VCaP (cell line): ENCODE results near the gene C20orf204.

Experiments used
- H3K27ac ChIP-seq: fragments of 450-650 bp; 2 replicates; pipeline ENCODE4 v1.5.1; 2017
- CTCF ChIP-seq: fragments of 450-650 bp; conservative IDR thresholded peaks from 2 replicates; pipeline ENCODE4 v1.5.1; 2017; ENCODE audit warnings: mild to moderate bottlenecking, moderate library complexity

The C20orf204 gene

GRCh38 chr20:64030371-64031134 lies 5.4 kb upstream of the C20orf204 start:
- no peak for TF ChIP-seq CTCF
- H3K27ac ChIP-seq = peak overlapping the region; percentile 59

GRCh38 chr20:64031822-64032314 lies 4.1 kb upstream of the C20orf204 start:
- H3K27ac ChIP-seq = peak overlapping the region; percentile 59; the same call in 1 of the 2 replicates

GRCh38 chr20:64032706-64033624 lies 3.0 kb upstream of the C20orf204 start:
- TF ChIP-seq CTCF = no peak
- H3K27ac ChIP-seq = no peak overlapping the region

More at GRCh38 chr20:64031822-64032314, 4.1 kb upstream of the C20orf204 start:
- TF ChIP-seq CTCF = no peak

GRCh38 chr20:64033981-64034493 lies 1.9 kb upstream of the C20orf204 start:
- TF ChIP-seq CTCF = no peak
- H3K27ac ChIP-seq = no peak overlapping the region

- TF ChIP-seq CTCF = no peak
- no peak overlapping the region for H3K27ac ChIP-seq
These were observed 683 bp upstream of the C20orf204 start for GRCh38 chr20:64035066-64035932.

GRCh38 chr20:64036346-64037198 lies 590 bp downstream of the C20orf204 start:
- no peak for TF ChIP-seq CTCF
- no peak overlapping the region for H3K27ac ChIP-seq
